Osteoblast (primary cell): ENCODE results near the gene SPAG6. TPM values are rescaled to one million over a fixed set of nuclear protein-coding genes. Genes with fewer than 3 reads are reported as not detected.

Experiments used
- DNase-seq: peaks from one replicate; pipeline ENCODE4 v3.0.0; 2011; ENCODE audit warnings: low spot score, mixed read lengths; ENCODE audit not compliant: insufficient read length; ENCODE audit errors: missing footprints
- H2AFZ ChIP-seq: 2 replicates; pipeline ENCODE4 v1.6.0; 2011; ENCODE audit warnings: mild to moderate bottlenecking, low read length
- H3K27ac ChIP-seq: 2 replicates; pipeline ENCODE4 v1.5.1; 2011; ENCODE audit warnings: mild to moderate bottlenecking, low read depth, low read length, moderate library complexity
- H3K27me3 ChIP-seq: 2 replicates; pipeline ENCODE4 v1.6.0; 2012; ENCODE audit warnings: mild to moderate bottlenecking, control low read depth, inconsistent platforms, low read length, moderate library complexity; ENCODE audit not compliant: insufficient read depth
- H3K36me3 ChIP-seq: 2 replicates; pipeline ENCODE4 v1.5.1; 2011; ENCODE audit warnings: mild to moderate bottlenecking, low read length, control low read depth, moderate library complexity; ENCODE audit not compliant: insufficient read depth
- H3K4me1 ChIP-seq: 2 replicates; pipeline ENCODE4 v1.5.1; 2011; ENCODE audit warnings: mild to moderate bottlenecking, low read length, control low read depth, moderate library complexity; ENCODE audit not compliant: insufficient read depth
- H3K4me2 ChIP-seq: 2 replicates; pipeline ENCODE4 v1.6.0; 2011; ENCODE audit warnings: mild to moderate bottlenecking, low read length; ENCODE audit not compliant: insufficient read depth
- H3K4me3 ChIP-seq: fragments of 200-600 bp; sonication (generic); 3 replicates; pipeline ENCODE4 v1.5.1; 2012; ENCODE audit warnings: mild to moderate bottlenecking, low read length, inconsistent platforms; ENCODE audit not compliant: insufficient read depth
- H3K79me2 ChIP-seq: 2 replicates; pipeline ENCODE4 v1.6.0; 2012; ENCODE audit warnings: mild to moderate bottlenecking, low read length, control low read depth, inconsistent platforms; ENCODE audit not compliant: insufficient read depth
- H3K9me3 ChIP-seq: 2 replicates; pipeline ENCODE4 v1.5.1; 2011; ENCODE audit warnings: low read depth, low read length, control low read depth
- H4K20me1 ChIP-seq: 2 replicates; pipeline ENCODE4 v1.6.0; 2012; ENCODE audit warnings: mild to moderate bottlenecking, low read length, control low read depth; ENCODE audit not compliant: insufficient read depth
- total RNA-seq: library from RNA; depleted of rRNA; stranded (reverse); fragments of >200 nt; gene quantifications from 2 replicates; pipeline ENCODE4 v1.2.3, GENCODE V29; 2012
- TF ChIP-seq, protein P1 (sequence below): IDR thresholded peaks from 2 replicates; pipeline ENCODE4 v1.5.1; 2011; ENCODE audit warnings: mild to moderate bottlenecking, low read depth, low read length, moderate library complexity; ENCODE audit errors: extremely low read depth

SPAG6 gene
- total RNA-seq, 1 donor: not detected

DNA sequence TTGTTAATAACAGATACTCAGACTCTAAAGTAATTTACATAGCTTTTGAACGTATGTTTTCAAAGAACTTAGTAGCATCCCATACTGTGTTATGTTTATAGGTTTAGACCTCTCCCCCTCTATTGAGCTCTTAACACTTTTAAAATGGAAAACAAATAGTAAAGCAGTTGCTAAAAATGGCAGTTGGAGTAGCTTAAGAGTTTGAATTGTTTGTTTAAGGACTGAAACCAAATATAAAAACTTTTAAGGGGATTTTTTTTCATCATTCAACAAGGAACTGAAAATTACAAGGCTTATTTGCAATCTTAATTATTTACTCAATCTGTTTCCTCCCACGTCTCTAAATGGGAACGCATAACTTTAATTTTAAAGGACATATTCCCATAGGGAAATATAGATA lies 1.6 kb upstream of the SPAG6 start:
- no peak for DNase-seq
- H3K27ac ChIP-seq: no peak overlapping the region
- no peaks in the 10 kb centered on the region for H3K9me3 ChIP-seq
- TF ChIP-seq, protein P1, sequence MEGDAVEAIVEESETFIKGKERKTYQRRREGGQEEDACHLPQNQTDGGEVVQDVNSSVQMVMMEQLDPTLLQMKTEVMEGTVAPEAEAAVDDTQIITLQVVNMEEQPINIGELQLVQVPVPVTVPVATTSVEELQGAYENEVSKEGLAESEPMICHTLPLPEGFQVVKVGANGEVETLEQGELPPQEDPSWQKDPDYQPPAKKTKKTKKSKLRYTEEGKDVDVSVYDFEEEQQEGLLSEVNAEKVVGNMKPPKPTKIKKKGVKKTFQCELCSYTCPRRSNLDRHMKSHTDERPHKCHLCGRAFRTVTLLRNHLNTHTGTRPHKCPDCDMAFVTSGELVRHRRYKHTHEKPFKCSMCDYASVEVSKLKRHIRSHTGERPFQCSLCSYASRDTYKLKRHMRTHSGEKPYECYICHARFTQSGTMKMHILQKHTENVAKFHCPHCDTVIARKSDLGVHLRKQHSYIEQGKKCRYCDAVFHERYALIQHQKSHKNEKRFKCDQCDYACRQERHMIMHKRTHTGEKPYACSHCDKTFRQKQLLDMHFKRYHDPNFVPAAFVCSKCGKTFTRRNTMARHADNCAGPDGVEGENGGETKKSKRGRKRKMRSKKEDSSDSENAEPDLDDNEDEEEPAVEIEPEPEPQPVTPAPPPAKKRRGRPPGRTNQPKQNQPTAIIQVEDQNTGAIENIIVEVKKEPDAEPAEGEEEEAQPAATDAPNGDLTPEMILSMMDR: no peak
- no peaks in the 10 kb centered on the region for H4K20me1 ChIP-seq
- H2AFZ ChIP-seq: no peak overlapping the region
- no peaks in the 10 kb centered on the region for H3K79me2 ChIP-seq
- H3K27me3 ChIP-seq: peaks cover 86% of the 10 kb centered on the region
- H3K4me2 ChIP-seq: no peak overlapping the region
- no peaks in the 10 kb centered on the region for H3K36me3 ChIP-seq
- peaks cover 7% of the 10 kb centered on the region for H3K4me1 ChIP-seq
- H3K4me3 ChIP-seq: no peak overlapping the region

DNA sequence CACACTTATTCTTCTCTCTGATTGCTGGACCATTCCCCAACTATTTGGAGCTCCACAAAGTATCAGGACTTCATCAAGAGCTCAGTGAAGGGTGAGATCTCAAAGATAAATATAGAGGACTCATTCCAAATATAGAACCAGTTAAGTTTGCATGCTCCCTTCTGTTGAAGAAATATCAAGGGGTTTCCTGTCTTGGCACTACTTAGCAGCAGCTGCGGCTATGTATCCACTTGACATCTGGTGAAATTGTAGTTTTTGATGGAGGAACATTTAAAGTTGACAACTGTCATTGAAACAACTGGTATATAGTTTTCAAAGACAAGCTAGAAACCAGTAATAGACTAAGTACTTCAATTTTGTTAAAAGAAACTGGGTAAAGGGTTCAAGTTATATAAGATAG lies 1.0 kb upstream of the SPAG6 start:
- Histone ChIP-seq H3K4me3 (no peak overlapping the region), H3K27me3 (peaks cover 81% of the 10 kb centered on the region), H3K79me2 (no peaks in the 10 kb centered on the region), H2AFZ (no peak overlapping the region), H3K27ac (no peak overlapping the region), H3K36me3 (no peaks in the 10 kb centered on the region), H3K4me2 (no peak overlapping the region), H4K20me1 (no peaks in the 10 kb centered on the region), H3K4me1 (peaks cover 7% of the 10 kb centered on the region), H3K9me3 (no peaks in the 10 kb centered on the region)
- TF ChIP-seq, protein P1: no peak
- DNase-seq: no peak

DNA sequence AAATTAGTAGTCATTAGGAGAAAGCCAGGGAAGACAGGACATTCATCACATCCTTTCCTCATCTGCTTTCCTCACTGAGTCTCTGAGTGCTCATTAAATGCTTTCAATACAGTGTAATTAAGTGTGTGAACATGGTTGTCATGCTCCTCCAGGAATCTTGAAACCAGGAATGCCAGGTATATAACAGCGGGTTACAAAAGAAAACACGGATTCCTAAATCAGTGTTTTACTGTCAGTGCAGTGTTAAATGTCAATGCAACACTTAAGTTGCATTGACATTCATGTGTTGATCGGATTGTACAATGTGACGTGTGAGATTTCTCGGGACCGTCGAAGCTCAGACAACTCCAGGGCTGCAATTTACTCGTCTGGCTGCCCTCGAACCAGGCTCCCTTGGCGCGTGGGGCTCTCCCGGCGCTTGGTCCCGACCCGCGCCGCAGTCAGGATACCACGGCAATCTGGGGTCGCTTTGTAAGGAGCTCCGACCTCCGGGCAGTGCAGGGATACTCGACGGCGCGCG lies 455 bp upstream of the SPAG6 start:
- Histone ChIP-seq H3K27me3 (peaks cover 75% of the 10 kb centered on the region), H3K4me2 (no peak overlapping the region), H3K9me3 (no peaks in the 10 kb centered on the region), H3K4me3 (no peak overlapping the region), H3K4me1 (peaks cover 7% of the 10 kb centered on the region), H3K27ac (no peak overlapping the region), H2AFZ (no peak overlapping the region), H3K36me3 (no peaks in the 10 kb centered on the region), H4K20me1 (no peaks in the 10 kb centered on the region), H3K79me2 (no peaks in the 10 kb centered on the region)
- DNase-seq: no peak
- TF ChIP-seq, protein P1: no peak

DNA sequence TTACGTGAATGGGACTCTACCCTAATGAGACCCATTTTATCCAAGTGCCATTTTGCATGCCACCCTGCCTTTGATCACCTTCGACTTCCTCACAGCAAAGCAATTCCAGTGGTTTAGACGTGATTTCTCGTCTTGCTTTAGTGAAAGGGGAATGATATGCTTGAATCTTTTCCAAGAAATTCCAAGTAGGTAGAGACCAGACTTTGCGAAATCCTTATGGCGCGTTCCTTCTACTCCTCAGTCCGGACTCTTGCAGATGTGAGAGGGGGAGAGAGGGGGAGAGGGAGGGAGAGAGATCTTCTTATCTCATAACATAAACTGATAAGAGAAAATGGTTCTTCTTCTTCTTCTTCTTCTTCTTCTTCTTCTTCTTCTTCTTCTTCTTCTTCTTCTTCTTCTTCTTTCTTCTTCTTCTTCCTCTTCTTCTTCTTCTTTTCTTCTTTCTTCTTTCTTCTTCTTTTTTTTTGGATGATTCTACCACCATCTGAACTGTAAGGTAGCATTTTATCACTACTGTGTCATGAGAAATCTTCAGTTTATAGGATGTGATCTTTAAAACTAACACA lies 883 bp downstream of the SPAG6 start:
- H3K27ac ChIP-seq: no peak overlapping the region
- TF ChIP-seq, protein P1: no peak
- no peak overlapping the region for H2AFZ ChIP-seq
- no peaks in the 10 kb centered on the region for H3K79me2 ChIP-seq
- no peak overlapping the region for H3K4me3 ChIP-seq
- DNase-seq: no peak
- H4K20me1 ChIP-seq: no peaks in the 10 kb centered on the region
- no peaks in the 10 kb centered on the region for H3K36me3 ChIP-seq
- no peak overlapping the region for H3K4me2 ChIP-seq
- peaks cover 73% of the 10 kb centered on the region for H3K27me3 ChIP-seq
- H3K9me3 ChIP-seq: no peaks in the 10 kb centered on the region
- peaks cover 4% of the 10 kb centered on the region for H3K4me1 ChIP-seq
